VCaP (cell line): ENCODE data around the gene FAN1.
"Not testable (repeated sequence)": the region's sequence is repeated elsewhere in the genome, so short reads cannot be mapped to it uniquely, and the experiment has no call there.

ENCODE experiments used
- H3K27ac ChIP-seq: fragments of 450-650 bp; 2 replicates; pipeline ENCODE4 v1.5.1; 2017
- TF ChIP-seq, protein P1 (sequence below): fragments of 450-650 bp; conservative IDR thresholded peaks from 2 replicates; pipeline ENCODE4 v1.5.1; 2017; ENCODE audit warnings: mild to moderate bottlenecking, moderate library complexity

FAN1 gene

GRCh38 chr15:30882849-30883433, 20.8 kb upstream of the FAN1 start:
- H3K27ac ChIP-seq: no peak overlapping the region
- TF ChIP-seq, protein P1, sequence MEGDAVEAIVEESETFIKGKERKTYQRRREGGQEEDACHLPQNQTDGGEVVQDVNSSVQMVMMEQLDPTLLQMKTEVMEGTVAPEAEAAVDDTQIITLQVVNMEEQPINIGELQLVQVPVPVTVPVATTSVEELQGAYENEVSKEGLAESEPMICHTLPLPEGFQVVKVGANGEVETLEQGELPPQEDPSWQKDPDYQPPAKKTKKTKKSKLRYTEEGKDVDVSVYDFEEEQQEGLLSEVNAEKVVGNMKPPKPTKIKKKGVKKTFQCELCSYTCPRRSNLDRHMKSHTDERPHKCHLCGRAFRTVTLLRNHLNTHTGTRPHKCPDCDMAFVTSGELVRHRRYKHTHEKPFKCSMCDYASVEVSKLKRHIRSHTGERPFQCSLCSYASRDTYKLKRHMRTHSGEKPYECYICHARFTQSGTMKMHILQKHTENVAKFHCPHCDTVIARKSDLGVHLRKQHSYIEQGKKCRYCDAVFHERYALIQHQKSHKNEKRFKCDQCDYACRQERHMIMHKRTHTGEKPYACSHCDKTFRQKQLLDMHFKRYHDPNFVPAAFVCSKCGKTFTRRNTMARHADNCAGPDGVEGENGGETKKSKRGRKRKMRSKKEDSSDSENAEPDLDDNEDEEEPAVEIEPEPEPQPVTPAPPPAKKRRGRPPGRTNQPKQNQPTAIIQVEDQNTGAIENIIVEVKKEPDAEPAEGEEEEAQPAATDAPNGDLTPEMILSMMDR: no peak

- H3K27ac ChIP-seq: not testable (repeated sequence)
Measured at GRCh38 chr15:30883666-30884065, 20.0 kb upstream of the FAN1 start.

DNA sequence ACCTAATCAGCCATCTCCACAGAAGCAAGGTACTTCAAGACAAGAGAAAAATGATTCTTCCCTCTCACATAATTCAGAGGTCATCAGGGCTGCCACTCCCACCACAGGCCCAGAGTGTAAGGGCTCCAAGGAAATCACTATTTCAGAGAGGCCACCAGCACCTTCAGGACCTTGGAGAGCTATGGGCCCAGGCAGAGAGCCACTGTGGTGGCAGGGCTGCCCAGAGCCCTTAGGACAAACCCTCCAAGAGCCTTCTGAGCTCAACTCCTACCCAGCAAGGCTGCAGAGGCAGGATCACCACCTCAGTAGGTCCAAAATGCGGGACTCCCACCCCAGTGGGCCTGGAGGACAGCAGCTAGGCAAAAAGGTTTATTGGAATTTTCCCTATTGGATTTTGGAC, 17.9 kb upstream of the FAN1 start:
- TF ChIP-seq, protein P1: no peak
- H3K27ac ChIP-seq: no peak overlapping the region

- no peak overlapping the region for H3K27ac ChIP-seq
- TF ChIP-seq, protein P1: no peak
Measured at GRCh38 chr15:30889196-30889595, 14.5 kb upstream of the FAN1 start.

- TF ChIP-seq, protein P1: no peak
- H3K27ac ChIP-seq: no peak overlapping the region
Measured at GRCh38 chr15:30895461-30896210, 8.1 kb upstream of the FAN1 start.

DNA sequence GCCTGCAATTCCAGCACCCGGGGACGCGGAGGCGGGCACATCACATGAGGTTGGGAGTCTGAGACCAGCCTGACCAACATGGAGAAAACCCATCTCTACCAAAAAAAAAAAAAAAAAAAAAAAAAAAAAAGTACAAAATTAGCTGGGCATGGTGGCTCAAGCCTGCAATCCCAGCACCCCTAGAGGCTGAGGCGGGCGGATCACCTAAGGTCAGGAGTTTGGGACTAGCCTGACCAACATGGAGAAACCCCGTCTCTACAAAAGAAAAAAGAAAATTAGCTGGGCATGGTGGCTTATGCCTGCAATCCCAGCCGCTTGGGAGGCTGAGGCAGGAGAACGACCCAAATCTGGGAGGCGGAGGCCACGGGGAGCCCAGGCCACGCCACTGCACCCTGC, 7.5 kb upstream of the FAN1 start:
- no peak overlapping the region for H3K27ac ChIP-seq
- TF ChIP-seq, protein P1: no peak

DNA sequence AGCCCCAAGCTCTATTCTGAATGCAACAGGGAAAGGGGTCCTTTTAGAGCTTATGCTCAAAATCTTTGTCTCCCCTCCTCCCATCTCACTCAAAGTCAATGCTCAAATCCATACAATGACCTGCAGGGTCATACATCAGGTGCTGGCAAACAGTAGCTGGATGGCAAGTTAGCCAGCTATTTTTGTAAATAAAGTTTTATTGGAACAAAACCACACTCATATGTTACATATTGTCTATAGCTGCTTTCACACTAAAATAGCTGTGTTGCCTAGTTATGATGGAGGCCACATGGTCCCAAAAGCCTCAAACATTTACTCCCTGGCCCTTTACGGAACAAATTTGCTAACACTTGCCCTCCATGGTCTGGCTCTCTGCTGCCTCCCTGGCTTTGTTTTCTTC, 1.8 kb upstream of the FAN1 start:
- TF ChIP-seq, protein P1: no peak
- no peak overlapping the region for H3K27ac ChIP-seq

GRCh38 chr15:30904812-30905211, 1.1 kb downstream of the FAN1 start:
- TF ChIP-seq, protein P1: no peak
- H3K27ac ChIP-seq: no peak overlapping the region
